Keratinocyte (primary cell): ENCODE results near the gene GRK5. TPM values are rescaled to one million over a fixed set of nuclear protein-coding genes. Genes with fewer than 3 reads are reported as not detected.

ENCODE experiments used
- DNase-seq: peaks from one replicate; pipeline ENCODE4 v3.0.0-alpha.2; 2011; ENCODE audit warnings: low read depth, missing footprints, low spot score
- FAIRE-seq: peaks from 2 replicates; lab custom pipeline; 2011; peaks lifted over from hg19 to GRCh38; lab: Jason Lieb, UNC
- H2AFZ ChIP-seq: 2 replicates; pipeline ENCODE4 v1.6.0; 2012; ENCODE audit warnings: low read length, control low read depth, inconsistent platforms; ENCODE audit not compliant: control insufficient read depth
- H3K27ac ChIP-seq: 2 replicates; pipeline ENCODE4 v1.5.1; 2011; ENCODE audit warnings: low read length; ENCODE audit not compliant: control insufficient read depth, insufficient read depth
- H3K27me3 ChIP-seq: 3 replicates; pipeline ENCODE4 v1.6.0; 2011; ENCODE audit warnings: low read length; ENCODE audit not compliant: control insufficient read depth, insufficient read depth; ENCODE audit errors: extremely low read depth
- H3K36me3 ChIP-seq, 2 experiments: 2 replicates in 1 of 2; 3 replicates in 1 of 2; pipeline ENCODE4 v1.5.1; 2011; ENCODE audit warnings: low read length in 2 of 2, mild to moderate bottlenecking in 1 of 2; ENCODE audit not compliant: control insufficient read depth in 2 of 2, insufficient read depth in 2 of 2; ENCODE audit errors: extremely low read depth in 1 of 2
- H3K4me1 ChIP-seq: 3 replicates; pipeline ENCODE4 v1.5.1; 2011; ENCODE audit warnings: low read length; ENCODE audit not compliant: control insufficient read depth, insufficient read depth; ENCODE audit errors: extremely low read depth
- H3K4me2 ChIP-seq: 3 replicates; pipeline ENCODE4 v1.6.0; 2011; ENCODE audit warnings: low read depth, low read length; ENCODE audit not compliant: control insufficient read depth, insufficient read depth; ENCODE audit errors: extremely low read depth
- H3K4me3 ChIP-seq, 3 experiments: fragments of 200-600 bp in 1 of 3; sonication (generic) in 1 of 3; 2 replicates in 2 of 3; 3 replicates in 1 of 3; pipeline ENCODE4 v1.5.1; 2011 to 2016; ENCODE audit warnings: low read length in 3 of 3, mild to moderate bottlenecking in 3 of 3, control low read depth in 2 of 3, inconsistent platforms in 1 of 3, low read depth in 1 of 3, mixed read lengths in 1 of 3, mixed run types in 1 of 3, moderate library complexity in 1 of 3; ENCODE audit not compliant: control insufficient read depth in 2 of 3, insufficient read depth in 2 of 3; ENCODE audit errors: extremely low read depth in 1 of 3
- H3K79me2 ChIP-seq: 2 replicates; pipeline ENCODE4 v1.6.0; 2012; ENCODE audit warnings: low read length; ENCODE audit not compliant: control insufficient read depth, insufficient read depth
- H3K9ac ChIP-seq: 3 replicates; pipeline ENCODE4 v1.6.0; 2011; ENCODE audit warnings: low read length; ENCODE audit not compliant: control insufficient read depth, insufficient read depth; ENCODE audit errors: extremely low read depth
- H3K9me1 ChIP-seq: 3 replicates; pipeline ENCODE4 v1.6.0; 2011; ENCODE audit warnings: low read length; ENCODE audit not compliant: control insufficient read depth, insufficient read depth; ENCODE audit errors: extremely low read depth
- H3K9me3 ChIP-seq: 2 replicates; pipeline ENCODE4 v1.5.1; 2012; ENCODE audit warnings: low read depth, low read length; ENCODE audit not compliant: control insufficient read depth
- H4K20me1 ChIP-seq: 3 replicates; pipeline ENCODE4 v1.6.0; 2011; ENCODE audit warnings: low read length; ENCODE audit not compliant: control insufficient read depth, insufficient read depth; ENCODE audit errors: extremely low read depth
- EZH2 ChIP-seq: IDR thresholded peaks from one replicate; pipeline ENCODE4 v1.6.1; 2012; ENCODE audit warnings: inconsistent platforms, mild to moderate bottlenecking, low read length, moderate library complexity
- dilution Hi-C: fragments of 300-500 bp; cut with MboI; formaldehyde crosslinking; loops from one replicate; pipeline ENCODE4 v1.7.0; 2020; ENCODE audit warnings: low sequenced_read_pairs; ENCODE audit not compliant: extremely low pct_ligation_motif_present
- polyA plus RNA-seq, 5 experiments: library from polyadenylated mRNA; depleted of rRNA in 3 of 5; stranded (reverse) in 3 of 5; stranded (forward) in 1 of 5; unstranded in 1 of 5; fragments of >200 nt; gene quantifications; 1 replicate in 1 of 5; 2 replicates in 3 of 5; 3 replicates in 1 of 5; pipeline versions ENCODE4 v1.2.1 to v1.2.3, GENCODE V29; 2011 to 2012; ENCODE audit warnings: missing spikeins in 2 of 5, low read depth in 1 of 5, low replicate concordance in 1 of 5
- TF ChIP-seq, protein P1 (sequence below), 3 experiments: IDR thresholded peaks in 1 of 3; conservative IDR thresholded peaks in 1 of 3; optimal IDR thresholded peaks in 1 of 3; 2 replicates in 2 of 3; 3 replicates in 1 of 3; pipeline versions ENCODE3 to v1.5.1; 2011; ENCODE audit warnings: low read length in 3 of 3, mild to moderate bottlenecking in 3 of 3, moderate library complexity in 2 of 3, control low read depth in 1 of 3, inconsistent platforms in 1 of 3; ENCODE audit not compliant: insufficient read depth in 2 of 3; ENCODE audit errors: extremely low read depth in 1 of 3

GRK5 gene
- polyA plus RNA-seq, 1 donor (not counting 4 experiments of a cell fraction or from before 2014, with no cell fraction given): 7.6 TPM

DNA sequence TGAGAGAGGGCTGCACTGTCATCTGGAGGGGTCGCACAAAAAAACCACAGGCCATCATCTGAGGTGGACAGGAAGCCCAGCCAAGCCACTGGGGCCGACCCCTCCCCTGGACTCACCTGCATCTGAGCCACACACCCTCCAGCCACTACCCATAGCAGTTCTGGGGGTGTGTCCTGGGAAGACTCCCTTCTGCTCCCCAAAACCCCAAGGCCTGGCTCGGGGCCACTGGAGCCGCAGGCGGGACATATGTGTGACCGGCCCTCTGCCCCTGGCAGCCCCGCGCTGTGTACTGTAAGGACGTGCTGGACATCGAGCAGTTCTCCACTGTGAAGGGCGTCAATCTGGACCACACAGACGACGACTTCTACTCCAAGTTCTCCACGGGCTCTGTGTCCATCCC is 245.0 kb downstream of the GRK5 start:
- no peaks in the 10 kb centered on the region for H3K9me1 ChIP-seq

DNA sequence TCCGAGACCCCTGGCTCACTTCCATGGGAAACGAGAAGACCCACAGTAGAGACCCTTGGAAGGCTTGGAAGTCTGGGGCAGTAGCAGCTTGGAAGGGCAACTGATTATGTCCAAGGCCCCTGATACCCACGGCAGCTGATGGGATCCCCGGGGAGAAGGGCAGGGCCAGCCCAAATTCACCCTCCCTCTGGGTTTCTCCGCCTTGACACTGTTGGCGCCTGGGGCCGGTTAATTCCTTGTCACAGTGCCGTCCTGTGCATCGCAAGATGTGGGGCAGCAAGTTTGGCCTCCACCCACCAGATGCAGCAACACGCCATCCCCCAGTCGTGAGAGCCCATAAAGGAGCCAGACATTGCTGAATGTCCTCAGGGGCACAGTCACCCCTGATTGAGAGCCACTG is 245.9 kb downstream of the GRK5 start:
- dilution Hi-C loops: no loop called here

More for the DNA sequence above, 245.0 kb downstream of the GRK5 start:
- no peaks in the 10 kb centered on the region for H3K27me3 ChIP-seq
- H3K9ac ChIP-seq: no peak overlapping the region
- DNase-seq (no peak), FAIRE-seq (no peak)
- H4K20me1 ChIP-seq: no peaks in the 10 kb centered on the region
- dilution Hi-C loops: no loop called here
- H3K4me1 ChIP-seq: peaks cover 4% of the 10 kb centered on the region
- H3K36me3 ChIP-seq: no peaks in the 10 kb centered on the region
- TF ChIP-seq, protein P1, sequence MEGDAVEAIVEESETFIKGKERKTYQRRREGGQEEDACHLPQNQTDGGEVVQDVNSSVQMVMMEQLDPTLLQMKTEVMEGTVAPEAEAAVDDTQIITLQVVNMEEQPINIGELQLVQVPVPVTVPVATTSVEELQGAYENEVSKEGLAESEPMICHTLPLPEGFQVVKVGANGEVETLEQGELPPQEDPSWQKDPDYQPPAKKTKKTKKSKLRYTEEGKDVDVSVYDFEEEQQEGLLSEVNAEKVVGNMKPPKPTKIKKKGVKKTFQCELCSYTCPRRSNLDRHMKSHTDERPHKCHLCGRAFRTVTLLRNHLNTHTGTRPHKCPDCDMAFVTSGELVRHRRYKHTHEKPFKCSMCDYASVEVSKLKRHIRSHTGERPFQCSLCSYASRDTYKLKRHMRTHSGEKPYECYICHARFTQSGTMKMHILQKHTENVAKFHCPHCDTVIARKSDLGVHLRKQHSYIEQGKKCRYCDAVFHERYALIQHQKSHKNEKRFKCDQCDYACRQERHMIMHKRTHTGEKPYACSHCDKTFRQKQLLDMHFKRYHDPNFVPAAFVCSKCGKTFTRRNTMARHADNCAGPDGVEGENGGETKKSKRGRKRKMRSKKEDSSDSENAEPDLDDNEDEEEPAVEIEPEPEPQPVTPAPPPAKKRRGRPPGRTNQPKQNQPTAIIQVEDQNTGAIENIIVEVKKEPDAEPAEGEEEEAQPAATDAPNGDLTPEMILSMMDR (optimal IDR thresholded peaks at IDR 0.05 in 1 of 3, IDR thresholded peaks at IDR 0.05 in 1 of 3, conservative IDR thresholded peaks at IDR 0.05 in 1 of 3; ENCODE audit: extremely low read depth in 1 of 3, insufficient read depth in 2 of 3, low read length in 3 of 3): no peak
- no peak for TF ChIP-seq EZH2
- no peak overlapping the region for H3K4me2 ChIP-seq
- H3K9me3 ChIP-seq: no peaks in the 10 kb centered on the region
- H3K79me2 ChIP-seq: no peaks in the 10 kb centered on the region
- no peak overlapping the region for H2AFZ ChIP-seq
- no peak overlapping the region for H3K27ac ChIP-seq
- H3K4me3 ChIP-seq: no peak overlapping the region

More for the DNA sequence above, 245.9 kb downstream of the GRK5 start:
- Histone ChIP-seq H3K4me3 (no peak overlapping the region), H3K9me1 (no peaks in the 10 kb centered on the region), H4K20me1 (no peaks in the 10 kb centered on the region), H3K9me3 (no peaks in the 10 kb centered on the region), H3K4me2 (no peak overlapping the region), H3K27ac (no peak overlapping the region), H3K4me1 (peaks cover 4% of the 10 kb centered on the region), H3K27me3 (no peaks in the 10 kb centered on the region), H3K9ac (no peak overlapping the region), H3K36me3 (no peaks in the 10 kb centered on the region), H3K79me2 (no peaks in the 10 kb centered on the region), H2AFZ (no peak overlapping the region)
- no peak for DNase-seq
- TF ChIP-seq, protein P1 (optimal IDR thresholded peaks at IDR 0.05 in 1 of 3, IDR thresholded peaks at IDR 0.05 in 1 of 3, conservative IDR thresholded peaks at IDR 0.05 in 1 of 3; ENCODE audit: extremely low read depth in 1 of 3, insufficient read depth in 2 of 3, low read length in 3 of 3): no peak
- no peak for TF ChIP-seq EZH2
- FAIRE-seq: no peak
